ENCODE measurements around the gene CCSER1.

DNA sequence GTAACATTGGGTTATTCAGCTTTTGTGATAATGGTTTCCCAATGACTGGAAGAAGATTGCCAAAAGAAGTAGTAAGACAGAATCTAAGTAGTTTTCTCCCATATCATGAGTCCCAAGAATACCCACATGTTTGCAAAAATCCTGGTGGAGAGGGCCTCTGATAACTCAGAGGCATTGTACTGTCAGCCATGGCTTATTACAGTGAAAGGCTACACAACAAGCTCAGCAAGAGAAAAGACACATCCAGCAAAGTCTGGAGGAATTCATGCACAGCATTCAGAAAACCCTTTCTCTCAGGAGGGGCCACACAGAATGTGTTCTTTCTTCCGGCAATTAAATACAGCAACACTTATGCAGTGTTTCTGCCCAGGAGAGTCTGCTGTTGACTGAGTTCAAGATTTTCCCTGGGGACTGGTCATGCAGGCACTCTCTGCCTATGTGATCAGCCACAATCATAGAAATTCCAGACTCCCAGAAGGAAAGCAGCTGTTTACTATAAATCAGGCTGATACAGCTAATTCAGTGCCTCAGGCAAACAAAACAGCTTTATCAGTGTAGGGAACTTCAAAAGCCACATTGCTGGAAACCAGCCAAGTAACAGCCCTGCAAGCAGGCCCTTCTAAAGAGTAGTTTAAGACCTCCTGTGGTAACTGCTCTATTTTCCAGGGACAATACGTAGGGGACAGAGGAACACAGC lies 937.1 kb downstream of the CCSER1 start:
- TF ChIP-seq, protein P1, sequence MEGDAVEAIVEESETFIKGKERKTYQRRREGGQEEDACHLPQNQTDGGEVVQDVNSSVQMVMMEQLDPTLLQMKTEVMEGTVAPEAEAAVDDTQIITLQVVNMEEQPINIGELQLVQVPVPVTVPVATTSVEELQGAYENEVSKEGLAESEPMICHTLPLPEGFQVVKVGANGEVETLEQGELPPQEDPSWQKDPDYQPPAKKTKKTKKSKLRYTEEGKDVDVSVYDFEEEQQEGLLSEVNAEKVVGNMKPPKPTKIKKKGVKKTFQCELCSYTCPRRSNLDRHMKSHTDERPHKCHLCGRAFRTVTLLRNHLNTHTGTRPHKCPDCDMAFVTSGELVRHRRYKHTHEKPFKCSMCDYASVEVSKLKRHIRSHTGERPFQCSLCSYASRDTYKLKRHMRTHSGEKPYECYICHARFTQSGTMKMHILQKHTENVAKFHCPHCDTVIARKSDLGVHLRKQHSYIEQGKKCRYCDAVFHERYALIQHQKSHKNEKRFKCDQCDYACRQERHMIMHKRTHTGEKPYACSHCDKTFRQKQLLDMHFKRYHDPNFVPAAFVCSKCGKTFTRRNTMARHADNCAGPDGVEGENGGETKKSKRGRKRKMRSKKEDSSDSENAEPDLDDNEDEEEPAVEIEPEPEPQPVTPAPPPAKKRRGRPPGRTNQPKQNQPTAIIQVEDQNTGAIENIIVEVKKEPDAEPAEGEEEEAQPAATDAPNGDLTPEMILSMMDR (IDR thresholded peaks at IDR 0.05; ENCODE audit: low read length): no peak
- TF ChIP-seq EZH2 (IDR thresholded peaks at IDR 0.05; ENCODE audit: borderline replicate concordance, low read length): no peak

Data from OCI-LY1 (cell line).